T-helper 1 cell (primary cell): ENCODE data around the gene CTAG1B.
"Not testable (repeated sequence)": the region's sequence is repeated elsewhere in the genome, so short reads cannot be mapped to it uniquely, and the experiment has no call there.

Experiments used
- DNase-seq, 5 donors: peaks; one replicate each; pipeline ENCODE4 v3.0.0-alpha.2; 2012 to 2020

CTAG1B gene

DNA sequence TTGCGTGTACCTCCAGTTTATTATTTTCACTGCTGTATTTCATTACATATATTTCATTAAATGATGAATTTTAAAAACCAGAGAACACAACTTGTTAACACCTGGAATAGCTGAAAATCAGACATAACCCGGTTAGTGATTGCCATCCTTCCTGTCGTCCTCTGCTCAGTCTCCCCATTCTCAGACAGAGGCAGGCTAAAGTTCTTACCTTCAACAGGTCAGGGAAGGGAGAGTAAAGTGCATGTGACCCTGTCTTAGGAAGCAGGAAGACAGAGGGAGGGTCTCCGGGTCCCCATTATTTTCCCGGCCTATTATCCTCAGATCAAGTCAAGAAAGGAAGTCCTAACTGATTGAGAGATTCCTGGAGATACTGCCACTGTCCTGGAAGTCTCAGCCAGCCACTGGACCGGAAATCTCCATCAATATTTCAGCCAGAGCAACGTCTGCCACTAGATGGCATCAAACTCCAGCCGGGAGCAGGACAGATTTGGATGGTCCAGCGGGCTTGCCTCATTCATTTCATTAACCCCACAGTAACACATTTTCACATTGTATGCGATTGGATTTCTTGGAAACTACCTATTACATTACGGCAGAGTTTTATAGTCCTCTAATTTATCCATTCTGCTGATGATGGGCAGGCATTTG lies 1.8 kb upstream of the CTAG1B start:
- DNase-seq = not testable (repeated sequence)

DNA sequence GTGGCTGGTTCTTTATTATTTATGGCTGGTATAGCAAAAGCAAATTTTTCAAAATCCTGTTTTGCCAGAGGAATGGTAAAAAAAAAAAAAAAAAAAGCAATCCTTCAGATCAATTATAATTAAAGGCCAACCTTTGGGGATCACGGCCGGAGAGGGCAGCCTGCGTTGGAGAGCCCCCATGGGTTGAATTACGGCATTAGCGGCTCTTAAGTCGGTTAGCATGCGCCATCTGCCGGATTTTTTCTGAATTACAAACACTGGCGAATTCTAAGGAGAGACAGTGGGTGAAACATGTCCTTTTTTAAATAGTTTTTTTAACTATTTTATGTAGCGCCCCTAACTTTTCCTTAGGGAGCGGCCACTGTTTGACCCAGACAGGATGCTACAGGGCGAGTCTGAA lies 5.5 kb downstream of the CTAG1B start:
- not testable (repeated sequence) for DNase-seq

DNA sequence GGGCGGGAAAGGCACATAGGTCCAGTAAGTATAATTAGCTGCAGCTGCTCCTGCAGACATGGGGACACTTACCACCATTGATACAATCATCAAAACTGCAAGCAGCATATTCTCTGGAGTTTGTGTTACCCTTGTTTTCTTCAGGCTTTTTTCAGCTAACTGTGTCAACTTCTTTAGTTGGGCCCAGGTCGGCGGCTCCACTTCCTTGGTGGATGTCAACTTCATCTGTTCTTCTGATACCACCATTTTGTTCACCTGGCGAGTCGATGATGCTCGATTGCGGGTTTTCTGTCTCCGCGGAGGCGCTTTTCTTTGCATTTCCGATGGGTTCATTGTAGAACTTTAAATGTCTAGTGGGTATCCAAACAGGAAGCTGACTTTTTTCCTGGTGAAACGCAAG lies 7.9 kb downstream of the CTAG1B start:
- not testable (repeated sequence) for DNase-seq

DNA sequence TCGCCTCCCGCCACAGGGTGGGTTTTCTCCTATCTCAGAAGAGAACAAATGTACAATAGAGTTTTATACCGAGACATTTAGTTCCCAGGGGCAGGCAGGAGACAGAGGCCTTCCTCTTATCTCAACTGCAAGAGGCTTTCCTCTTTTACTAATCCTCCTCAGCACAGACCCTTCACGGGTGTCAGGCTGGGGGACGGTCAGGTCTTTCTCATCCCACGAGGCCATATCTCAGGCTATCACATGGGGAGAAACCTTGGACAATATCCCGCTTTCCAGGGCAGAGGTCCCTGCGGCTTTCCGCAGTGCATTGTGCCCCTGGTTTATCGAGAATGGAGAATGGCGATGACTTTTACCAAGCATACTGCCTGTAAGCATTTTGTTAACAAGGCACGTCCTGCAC lies 10.3 kb downstream of the CTAG1B start:
- DNase-seq = not testable (repeated sequence)

DNA sequence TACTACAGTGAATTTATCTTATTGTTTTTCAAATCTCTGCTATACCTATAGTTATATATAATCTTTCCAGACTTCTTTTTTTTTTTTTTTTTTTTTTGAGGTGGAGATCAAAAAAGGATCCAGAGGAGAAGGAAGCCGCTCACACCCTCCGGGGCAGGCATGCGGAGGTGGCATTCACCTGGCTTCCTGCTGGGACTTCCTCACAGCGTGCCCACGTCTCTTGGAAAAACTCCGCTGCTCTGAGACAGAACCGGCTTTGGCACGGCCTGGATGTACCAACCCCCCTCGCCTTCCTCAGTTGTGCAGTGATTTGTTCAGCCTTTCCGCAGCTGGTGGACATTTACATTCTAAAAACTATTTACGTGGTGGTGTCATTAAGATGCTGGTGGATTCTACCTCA lies 11.1 kb downstream of the CTAG1B start:
- not testable (repeated sequence) for DNase-seq

DNA sequence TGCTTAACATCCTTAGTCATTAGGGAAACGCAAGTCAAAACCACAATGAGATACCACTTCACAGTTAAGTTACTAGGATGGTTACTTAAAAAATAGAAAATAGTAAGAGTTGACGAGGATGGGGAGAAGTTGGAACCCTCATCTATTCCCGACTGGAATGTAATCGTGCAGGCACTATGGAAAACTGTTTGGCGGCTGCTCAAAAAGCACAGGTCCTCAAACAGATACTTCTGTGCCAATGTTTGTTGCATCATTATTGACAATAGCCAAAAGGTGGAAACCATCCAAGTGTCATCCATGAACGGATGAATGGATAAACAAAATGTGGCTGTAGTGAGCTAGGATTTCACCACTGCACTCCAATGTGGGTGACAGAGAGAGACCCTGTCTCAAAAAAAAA lies 11.7 kb downstream of the CTAG1B start:
- DNase-seq = no peak

DNA sequence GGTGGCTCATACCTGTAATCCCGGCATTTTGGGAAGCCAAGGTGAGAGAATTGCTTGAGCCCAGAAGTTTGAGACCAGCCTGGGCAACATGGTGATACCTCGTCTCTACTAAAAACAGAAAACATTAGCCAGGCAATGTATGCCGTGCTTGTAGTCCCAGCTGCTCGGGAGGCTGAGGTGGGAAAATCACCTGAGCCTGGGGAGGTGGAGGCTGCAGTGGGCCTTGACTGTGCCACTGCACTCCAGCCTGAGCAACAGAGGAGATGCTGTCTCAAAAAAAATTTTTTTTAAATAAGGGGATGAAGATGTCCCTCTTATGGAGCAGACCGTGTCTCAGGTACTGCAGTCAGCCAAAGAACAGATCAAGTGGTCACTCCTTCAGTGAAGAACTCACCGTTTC lies 13.5 kb downstream of the CTAG1B start:
- DNase-seq = no peak

DNA sequence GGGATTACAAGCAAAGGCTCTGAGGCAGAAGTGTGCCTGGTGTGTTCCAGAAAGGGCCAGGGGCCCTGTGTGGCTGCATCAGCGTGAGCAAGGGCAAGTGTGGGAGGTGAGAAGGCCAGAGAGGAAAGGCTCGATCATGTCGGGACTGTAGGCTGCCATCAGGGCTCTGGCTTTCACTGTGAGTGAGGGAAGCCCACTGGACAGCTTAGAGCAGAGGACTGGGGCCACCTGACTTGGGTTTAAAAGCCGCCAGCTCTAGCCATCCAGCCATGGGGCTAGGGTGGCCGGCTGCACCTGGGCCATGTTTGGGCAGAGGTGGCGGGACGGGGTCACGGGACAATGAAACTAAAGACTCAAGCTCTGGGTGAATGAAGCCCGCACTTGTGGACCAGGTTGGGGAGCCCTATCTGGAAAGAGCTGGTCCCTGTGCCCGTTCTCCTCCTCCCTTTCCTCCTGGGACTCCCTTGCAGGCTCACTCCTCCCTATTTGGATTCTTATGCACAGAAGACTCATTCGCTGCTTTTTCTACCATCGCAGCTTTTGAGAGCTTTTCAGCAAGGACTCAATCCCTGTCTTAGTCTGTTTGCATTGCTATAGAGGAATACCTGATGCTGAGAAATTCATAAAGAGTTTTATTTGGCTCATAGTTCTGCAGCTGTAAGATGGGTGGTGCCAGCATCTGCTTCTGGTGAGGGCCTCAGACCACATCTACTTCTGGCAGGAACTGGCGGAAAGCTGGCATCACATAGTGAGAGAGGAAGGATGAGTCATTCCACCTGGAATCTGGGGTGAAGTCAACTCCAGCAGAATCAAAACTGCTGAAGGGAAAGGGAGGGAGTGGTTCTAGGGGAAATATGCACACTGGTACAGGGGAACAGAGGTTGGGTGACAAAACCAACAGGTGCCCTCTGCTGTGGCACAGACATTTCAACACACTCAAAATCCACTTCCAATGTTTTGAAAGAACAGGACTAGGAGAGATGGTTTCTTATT lies 15.3 kb downstream of the CTAG1B start:
- no peak for DNase-seq

DNA sequence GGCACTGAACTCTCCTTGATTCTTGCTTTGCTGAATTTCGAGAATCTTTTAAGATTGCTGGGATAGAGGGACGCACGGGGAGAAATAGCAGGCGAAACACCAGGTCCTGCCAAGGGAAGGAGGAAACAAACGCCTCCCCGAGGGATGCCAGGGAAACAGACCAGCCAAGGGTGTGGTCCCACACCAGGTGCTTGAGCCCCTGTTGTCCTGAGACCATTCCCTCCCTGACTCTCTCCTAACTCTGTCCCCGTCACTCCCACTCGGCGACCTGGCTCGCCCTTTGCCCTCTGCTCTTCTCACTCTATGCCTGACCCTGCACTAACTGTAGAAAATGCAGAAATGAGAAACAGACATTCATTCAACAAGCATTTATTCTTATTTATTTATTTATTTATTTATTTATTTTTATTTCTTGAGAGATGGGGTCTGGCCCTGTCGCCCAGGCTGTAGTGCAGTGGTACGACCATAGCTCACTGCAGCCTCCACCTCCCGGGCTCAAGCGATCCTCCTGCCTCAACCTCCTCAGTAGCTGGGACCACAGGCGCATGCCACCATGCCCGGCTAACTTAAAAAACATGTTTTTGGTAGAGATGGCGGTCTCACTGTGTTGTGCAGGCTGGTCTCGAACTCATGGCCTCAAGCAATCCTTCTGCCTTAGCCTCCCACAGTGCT lies 16.2 kb downstream of the CTAG1B start:
- DNase-seq = no peak

DNA sequence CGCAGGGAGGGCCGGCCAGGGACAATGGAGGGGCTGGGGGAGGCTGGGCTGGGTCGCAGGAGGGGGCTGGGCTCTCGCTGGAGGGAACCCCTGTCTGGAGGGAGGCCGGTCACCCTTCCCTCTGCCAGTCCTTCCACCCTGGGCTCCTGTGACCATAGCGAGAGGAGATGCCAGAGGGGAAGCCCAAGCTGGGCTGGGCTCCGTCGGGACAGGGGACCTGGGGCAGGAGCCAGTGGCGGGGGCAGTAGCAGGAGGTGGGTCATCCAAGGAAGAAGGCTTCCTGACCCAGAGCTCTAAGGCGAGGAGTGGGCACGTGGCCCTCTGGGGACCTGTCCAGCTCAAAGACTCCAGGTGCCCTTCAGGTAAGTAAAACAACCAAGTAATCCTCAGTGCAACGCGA lies 16.9 kb downstream of the CTAG1B start:
- no peak for DNase-seq

DNA sequence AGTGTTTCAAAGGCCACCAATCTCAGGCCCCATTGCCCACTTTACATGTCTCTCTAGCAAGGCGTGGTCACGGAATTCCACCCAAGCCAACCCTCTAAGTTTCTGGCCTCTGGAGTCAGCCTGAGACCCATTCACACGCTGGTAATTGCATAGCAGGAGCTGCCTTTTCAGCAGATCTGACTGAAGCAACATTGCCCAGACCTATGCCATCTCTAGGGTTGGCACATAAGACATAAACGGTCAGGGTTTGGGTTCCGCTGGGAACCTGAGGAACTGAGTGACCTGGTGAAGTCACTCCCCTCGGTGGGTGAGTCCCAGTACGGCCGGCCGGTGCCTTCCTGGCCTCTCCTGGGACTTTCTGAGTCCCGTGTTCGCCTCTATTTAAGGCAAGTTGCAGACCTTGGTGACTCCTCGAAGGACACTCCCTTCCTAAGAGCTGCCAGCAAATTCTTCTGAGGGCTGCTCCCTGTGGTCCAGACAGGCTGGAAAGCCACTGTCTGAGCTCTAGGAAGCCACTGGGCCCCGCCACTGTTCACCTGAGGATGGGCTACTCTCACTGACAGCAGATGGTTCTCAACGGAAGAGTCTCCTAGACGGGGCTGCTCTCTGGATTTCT lies 18.2 kb downstream of the CTAG1B start:
- DNase-seq = no peak

DNA sequence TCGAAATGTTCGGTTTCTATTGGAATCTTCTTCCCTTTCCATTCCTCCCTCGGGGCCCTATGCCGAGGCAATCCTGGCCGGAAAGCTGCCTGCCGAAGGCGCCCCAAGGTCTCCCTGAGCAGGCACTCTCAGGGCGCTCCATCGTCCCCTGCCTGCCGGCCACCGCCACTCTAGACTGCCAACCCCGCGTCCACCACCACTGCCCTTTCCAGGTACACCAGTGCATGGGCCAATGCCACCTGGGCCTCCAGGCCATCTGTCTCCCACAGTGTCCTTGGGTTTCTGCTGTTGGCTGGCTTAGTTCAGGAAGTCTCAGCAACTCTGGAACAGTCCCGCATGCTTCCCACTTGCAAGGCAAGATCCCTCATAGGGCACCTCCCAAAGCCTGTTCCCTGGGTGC lies 19.6 kb downstream of the CTAG1B start:
- DNase-seq = no peak

DNA sequence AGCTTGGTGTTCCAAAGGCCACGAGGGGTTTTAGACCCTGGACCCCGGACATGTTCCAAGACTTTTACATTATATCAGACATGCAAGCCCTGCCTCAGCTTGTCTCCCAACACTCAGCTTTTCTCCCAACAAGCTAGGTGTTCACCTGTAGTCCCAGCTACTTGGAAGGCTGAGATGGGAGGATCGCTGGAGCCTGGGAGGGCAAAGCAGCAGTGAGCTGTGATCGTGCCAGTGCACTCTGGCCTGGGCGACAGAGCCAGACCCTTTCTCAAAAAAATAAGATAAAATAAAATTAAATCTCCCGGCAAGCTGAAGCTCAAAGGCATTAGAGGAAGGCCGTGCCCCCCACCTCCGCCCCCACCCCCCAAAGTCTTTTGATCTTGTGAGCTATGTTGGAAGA lies 20.4 kb downstream of the CTAG1B start:
- DNase-seq = no peak

DNA sequence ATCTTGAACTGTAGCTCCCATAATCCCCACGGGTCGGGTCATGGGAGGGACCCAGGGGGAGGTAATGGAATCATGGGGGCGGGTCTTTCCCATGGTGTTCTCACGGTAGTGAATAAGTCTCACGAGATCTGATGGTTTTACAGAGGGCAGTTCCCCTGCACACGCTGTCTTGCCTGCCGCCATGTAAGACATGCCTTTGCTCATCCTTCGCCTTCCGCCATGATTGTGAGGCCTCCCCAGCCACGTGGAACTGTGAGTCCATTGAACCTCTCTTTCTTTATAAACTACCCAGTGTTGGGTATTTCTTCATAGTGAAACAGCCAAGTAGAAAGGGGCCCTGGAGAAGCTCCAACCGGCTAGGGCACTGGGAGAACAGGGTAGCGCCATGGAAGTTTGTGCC lies 21.9 kb downstream of the CTAG1B start:
- no peak for DNase-seq

DNA sequence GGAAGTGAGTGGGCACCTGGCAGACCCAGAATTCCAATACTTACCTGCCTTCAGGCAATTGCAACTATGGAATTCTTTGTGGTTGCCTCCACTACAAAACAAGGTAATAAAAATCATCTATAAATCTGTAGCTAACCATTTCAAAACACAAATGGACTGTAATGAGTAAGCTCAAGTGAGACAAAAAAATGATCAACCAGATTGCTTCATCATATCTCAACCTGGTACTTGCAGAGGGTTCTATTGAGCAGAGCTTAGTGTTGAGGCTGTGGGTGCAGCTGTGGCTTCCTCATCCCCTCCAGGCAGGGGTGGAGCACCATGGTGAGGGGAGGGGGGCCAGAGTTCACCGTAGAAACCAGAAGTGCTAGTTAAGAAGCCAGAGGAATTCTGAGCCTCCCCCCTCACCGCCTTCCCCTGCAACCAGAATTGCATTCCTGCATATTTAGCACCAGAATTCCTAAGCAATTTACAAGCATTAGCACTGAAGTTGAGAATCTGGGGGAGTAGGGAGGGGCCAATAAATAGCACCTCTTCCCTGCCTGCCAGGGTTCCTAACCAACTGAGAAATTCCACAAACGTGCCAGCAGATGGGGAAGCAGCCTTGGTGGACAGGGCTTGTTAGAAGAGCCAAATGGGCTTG lies 22.7 kb downstream of the CTAG1B start:
- no peak for DNase-seq

DNA sequence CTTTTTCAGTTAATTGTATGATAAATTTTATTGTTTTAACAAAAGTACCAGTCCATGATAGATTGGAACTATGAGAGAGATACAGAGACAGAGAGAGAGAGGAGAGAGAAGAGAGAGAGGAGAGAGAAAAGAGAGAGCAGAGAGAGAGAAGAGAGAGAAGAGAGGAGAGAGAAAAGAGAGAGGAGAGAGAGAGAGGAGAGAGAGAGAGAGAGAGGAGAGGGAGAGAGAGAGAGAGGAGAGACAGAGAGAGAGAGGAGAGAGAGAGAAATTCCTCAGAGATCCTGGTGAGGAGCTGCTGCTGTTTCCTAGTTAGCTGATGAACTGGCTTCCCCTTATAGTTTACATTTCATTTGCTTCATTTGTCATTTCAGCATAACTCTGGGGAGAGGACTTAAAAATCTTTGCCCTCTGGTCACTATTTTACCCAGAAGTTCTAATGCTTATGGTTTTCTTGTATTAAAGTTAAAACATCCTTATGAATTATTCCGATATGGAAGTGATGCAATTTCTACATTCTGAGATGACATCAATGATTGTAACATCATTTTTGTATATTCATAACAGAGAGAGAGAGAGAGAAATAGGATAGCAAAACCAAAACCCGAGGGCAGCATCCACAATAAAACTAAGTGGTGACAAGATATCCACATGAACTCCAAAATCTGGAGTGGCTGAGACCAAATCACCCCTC lies 23.4 kb downstream of the CTAG1B start:
- no peak for DNase-seq

DNA sequence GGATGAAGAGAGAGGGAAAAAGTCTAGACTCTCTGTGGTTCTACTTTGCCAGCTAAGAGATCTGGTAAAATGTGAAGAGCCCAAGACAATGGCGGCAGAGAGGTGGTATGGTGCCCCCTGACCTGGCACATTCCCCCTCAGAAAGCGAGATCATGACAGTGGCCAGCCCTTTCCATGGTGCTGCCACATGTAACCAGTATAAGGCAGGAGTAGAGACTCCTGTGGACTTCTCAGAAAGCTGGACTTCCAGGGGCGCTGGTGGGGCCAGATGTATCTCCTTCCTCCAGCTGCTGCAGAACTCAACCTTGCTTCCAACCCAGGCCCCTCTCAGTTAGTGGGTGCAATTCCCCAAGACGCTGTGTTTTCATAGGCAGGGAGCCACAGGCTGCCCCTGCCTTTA lies 24.6 kb downstream of the CTAG1B start:
- no peak for DNase-seq

DNA sequence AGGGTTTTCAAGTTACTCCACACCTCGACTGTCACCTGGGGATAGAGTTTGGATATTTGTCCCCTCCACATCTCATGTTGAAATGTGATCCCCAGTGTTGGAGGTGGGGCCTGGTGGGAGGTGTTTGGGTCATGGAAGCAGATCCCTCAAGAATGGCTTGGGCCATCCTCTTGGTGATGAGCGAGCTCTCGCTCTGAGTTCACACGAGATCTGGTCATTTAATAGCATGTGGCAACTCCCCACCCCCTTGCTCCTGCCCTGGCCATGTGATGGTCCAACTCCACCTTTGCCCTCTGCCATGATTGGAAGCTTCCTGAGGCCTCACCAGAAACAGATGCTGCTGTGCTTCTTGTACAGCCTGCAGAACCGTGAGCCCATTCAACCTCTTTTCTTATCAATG lies 25.9 kb downstream of the CTAG1B start:
- no peak for DNase-seq

DNA sequence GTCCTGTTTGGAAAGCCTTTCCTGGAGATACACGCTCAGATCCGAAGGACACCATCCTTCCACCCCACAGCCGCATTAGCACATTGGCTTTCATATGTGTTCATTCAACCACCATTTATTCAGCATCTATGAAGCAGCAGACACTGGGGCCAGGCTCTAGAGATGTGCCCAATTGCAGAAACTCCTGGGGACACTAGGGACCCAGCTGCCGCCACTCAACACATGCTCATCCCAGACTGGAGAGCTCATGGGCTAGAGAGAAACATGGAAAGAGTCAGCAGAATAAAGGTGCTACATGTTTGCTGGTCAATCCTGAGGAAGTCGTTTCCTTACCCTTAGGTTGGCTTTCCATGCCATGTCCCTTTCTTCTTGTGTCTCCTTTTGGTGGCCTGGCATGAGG lies 26.6 kb downstream of the CTAG1B start:
- DNase-seq = no peak

DNA sequence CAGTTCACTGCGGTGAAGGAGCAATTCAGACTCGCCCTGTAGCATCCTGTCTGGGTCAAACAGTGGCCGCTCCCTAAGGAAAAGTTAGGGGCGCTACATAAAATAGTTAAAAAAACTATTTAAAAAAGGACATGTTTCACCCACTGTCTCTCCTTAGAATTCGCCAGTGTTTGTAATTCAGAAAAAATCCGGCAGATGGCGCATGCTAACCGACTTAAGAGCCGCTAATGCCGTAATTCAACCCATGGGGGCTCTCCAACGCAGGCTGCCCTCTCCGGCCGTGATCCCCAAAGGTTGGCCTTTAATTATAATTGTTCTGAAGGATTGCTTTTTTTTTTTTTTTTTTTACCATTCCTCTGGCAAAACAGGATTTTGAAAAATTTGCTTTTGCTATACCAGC lies 28.7 kb downstream of the CTAG1B start:
- not testable (repeated sequence) for DNase-seq

DNA sequence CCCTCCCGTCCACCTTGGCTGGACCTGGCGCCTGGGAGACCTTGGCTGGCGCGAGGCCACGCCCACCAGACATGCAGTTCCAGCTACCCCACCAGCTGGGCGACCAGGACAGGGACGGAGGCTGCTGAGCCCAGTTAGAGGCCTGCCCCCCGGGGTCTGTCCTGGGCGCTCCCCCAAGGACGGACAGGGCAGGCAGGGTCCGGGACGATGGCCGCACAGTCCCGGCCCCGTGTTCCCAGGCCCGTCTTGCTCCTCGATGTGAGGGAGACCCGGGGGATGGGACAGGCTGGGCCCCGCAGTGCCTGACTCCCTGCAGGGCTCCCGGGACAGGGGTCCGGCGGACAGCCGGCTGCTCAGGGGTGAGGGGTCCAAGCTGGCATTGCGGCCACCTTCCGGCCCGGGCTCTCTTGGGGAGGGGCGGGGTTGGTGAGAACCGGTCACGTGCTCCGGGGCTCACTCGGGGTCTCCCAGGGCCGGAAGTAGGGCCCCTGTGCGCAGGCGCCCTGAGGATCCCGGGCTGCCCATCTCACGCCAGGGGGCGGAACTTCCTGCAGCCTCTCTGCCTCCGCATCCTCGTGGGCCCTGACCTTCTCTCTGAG lies 34.4 kb downstream of the CTAG1B start, which contains the start of gene CTAG1A:
Gene CTAG1A, plus strand, starts transcription at position 549 of the 599 bp plus-strand sequence. CDS start 74 bp downstream, outside the sequence.
- not testable (repeated sequence) for DNase-seq
